ENCODE data around the gene SPTBN1. TPM values are rescaled to one million over a fixed set of nuclear protein-coding genes. Genes with fewer than 3 reads are reported as not detected.

Gene SPTBN1
- total and polyA plus RNA-seq, 2 experiments from 2014 or later: 58.1 to 204 TPM

DNA sequence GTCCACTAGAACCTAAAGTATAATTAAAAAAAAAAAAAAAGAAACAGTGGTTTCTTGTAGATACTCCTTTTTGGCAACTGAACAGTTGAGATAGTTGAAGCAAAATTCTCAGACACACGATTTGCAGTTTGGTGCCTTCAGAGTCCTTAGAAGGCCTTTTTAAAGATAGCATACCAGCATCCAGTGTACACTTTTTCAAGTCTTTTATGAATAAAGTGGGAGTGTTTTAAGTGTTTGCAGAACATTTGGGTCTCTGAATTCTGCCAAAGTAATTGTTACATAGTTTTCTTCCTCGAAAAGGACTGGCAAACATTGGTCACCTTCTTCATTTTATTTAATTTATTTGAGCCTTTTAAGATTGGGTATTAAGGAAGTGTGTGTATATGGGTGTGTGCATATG is 62.3 kb downstream of the SPTBN1 start:
- Mint-ChIP-seq H3K36me3 (ENCODE audit: low read depth) (no peaks in the 10 kb centered on the region), H3K4me1 (peaks cover 37% of the 10 kb centered on the region), H3K27ac (no peak overlapping the region), H3K4me3 (no peak overlapping the region), H3K27me3 (ENCODE audit: insufficient read depth, low read depth, poor library complexity) (no peaks in the 10 kb centered on the region), H3K9me3 (no peaks in the 10 kb centered on the region)
- Histone ChIP-seq H3K9me2 (ENCODE audit: insufficient read depth) (no peaks in the 10 kb centered on the region), H4K20me1 (replicated peaks; ENCODE audit: insufficient read depth) (no peaks in the 10 kb centered on the region), H3K4me3 (no peak overlapping the region), H3K4me2 (no peak overlapping the region; the same call in 1 of the 2 replicates), H2AFZ (no peak overlapping the region), H3K27ac (ENCODE audit: low read depth) (no peak overlapping the region), H3K27me3 (ENCODE audit: insufficient read depth) (no peaks in the 10 kb centered on the region), H3K36me3 (ENCODE audit: insufficient read depth) (no peaks in the 10 kb centered on the region), H3F3A (replicated peaks; ENCODE audit: low read depth) (no peaks in the 10 kb centered on the region), H3K4me1 (ENCODE audit: insufficient read depth) (peaks cover 26% of the 10 kb centered on the region), H3K79me2 (replicated peaks; ENCODE audit: insufficient read depth) (peaks cover 19% of the 10 kb centered on the region; the same call in 1 of the 2 replicates)
- TF ChIP-seq STAT1 (IDR thresholded peaks at IDR 0.05; ENCODE audit: unreplicated experiment): no peak
- no peak for TF ChIP-seq ZNF331 (CRISPR knock-in tag; IDR thresholded peaks at IDR 0.05; ENCODE audit: low read depth)
- no peak for TF ChIP-seq JUNB (IDR thresholded peaks at IDR 0.05; ENCODE audit: unreplicated experiment)
- TF ChIP-seq, protein P1, sequence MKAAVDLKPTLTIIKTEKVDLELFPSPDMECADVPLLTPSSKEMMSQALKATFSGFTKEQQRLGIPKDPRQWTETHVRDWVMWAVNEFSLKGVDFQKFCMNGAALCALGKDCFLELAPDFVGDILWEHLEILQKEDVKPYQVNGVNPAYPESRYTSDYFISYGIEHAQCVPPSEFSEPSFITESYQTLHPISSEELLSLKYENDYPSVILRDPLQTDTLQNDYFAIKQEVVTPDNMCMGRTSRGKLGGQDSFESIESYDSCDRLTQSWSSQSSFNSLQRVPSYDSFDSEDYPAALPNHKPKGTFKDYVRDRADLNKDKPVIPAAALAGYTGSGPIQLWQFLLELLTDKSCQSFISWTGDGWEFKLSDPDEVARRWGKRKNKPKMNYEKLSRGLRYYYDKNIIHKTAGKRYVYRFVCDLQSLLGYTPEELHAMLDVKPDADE (IDR thresholded peaks at IDR 0.05): no peak
- TF ChIP-seq EZH2 (IDR thresholded peaks at IDR 0.05; ENCODE audit: low read depth, unreplicated experiment): no peak
- TF ChIP-seq CTCF (conservative IDR thresholded peaks at IDR 0.05; ENCODE audit: low read depth in 2 of 2): no peak
- no peak for DNase-seq (ENCODE audit: low spot score)
- ATAC-seq: no peak

GRCh38 chr2:54519841-54520459 is 63.8 kb downstream of the SPTBN1 start:
- Histone ChIP-seq H4K20me1 (replicated peaks; ENCODE audit: insufficient read depth) (no peaks in the 10 kb centered on the region; the same call in 1 of the 2 replicates), H3F3A (replicated peaks; ENCODE audit: low read depth) (no peaks in the 10 kb centered on the region), H3K4me1 (ENCODE audit: insufficient read depth) (peaks cover 35% of the 10 kb centered on the region), H3K9me2 (ENCODE audit: insufficient read depth) (no peaks in the 10 kb centered on the region), H3K27ac (ENCODE audit: low read depth) (no peak overlapping the region), H3K36me3 (ENCODE audit: insufficient read depth) (no peaks in the 10 kb centered on the region), H3K79me2 (replicated peaks; ENCODE audit: insufficient read depth) (peaks cover 20% of the 10 kb centered on the region; the same call in 1 of the 2 replicates), H3K27me3 (ENCODE audit: insufficient read depth) (no peaks in the 10 kb centered on the region), H2AFZ (no peak overlapping the region), H3K4me2 (no peak overlapping the region), H3K4me3 (no peak overlapping the region)
- Mint-ChIP-seq H3K4me1 (peaks cover 46% of the 10 kb centered on the region), H3K27me3 (ENCODE audit: insufficient read depth, low read depth, poor library complexity) (no peaks in the 10 kb centered on the region), H3K4me3 (no peak overlapping the region), H3K9me3 (no peaks in the 10 kb centered on the region), H3K36me3 (ENCODE audit: low read depth) (no peaks in the 10 kb centered on the region), H3K27ac (no peak overlapping the region)
- ATAC-seq: peak; percentile 20
- no peak for DNase-seq (ENCODE audit: low spot score)
- TF ChIP-seq NANOG (IDR thresholded peaks at IDR 0.05; ENCODE audit: borderline replicate concordance) (no peak), JUNB (IDR thresholded peaks at IDR 0.05; ENCODE audit: unreplicated experiment) (no peak), ZNF114 (CRISPR knock-in tag; IDR thresholded peaks at IDR 0.05) (no peak)
- TF ChIP-seq, protein P2, sequence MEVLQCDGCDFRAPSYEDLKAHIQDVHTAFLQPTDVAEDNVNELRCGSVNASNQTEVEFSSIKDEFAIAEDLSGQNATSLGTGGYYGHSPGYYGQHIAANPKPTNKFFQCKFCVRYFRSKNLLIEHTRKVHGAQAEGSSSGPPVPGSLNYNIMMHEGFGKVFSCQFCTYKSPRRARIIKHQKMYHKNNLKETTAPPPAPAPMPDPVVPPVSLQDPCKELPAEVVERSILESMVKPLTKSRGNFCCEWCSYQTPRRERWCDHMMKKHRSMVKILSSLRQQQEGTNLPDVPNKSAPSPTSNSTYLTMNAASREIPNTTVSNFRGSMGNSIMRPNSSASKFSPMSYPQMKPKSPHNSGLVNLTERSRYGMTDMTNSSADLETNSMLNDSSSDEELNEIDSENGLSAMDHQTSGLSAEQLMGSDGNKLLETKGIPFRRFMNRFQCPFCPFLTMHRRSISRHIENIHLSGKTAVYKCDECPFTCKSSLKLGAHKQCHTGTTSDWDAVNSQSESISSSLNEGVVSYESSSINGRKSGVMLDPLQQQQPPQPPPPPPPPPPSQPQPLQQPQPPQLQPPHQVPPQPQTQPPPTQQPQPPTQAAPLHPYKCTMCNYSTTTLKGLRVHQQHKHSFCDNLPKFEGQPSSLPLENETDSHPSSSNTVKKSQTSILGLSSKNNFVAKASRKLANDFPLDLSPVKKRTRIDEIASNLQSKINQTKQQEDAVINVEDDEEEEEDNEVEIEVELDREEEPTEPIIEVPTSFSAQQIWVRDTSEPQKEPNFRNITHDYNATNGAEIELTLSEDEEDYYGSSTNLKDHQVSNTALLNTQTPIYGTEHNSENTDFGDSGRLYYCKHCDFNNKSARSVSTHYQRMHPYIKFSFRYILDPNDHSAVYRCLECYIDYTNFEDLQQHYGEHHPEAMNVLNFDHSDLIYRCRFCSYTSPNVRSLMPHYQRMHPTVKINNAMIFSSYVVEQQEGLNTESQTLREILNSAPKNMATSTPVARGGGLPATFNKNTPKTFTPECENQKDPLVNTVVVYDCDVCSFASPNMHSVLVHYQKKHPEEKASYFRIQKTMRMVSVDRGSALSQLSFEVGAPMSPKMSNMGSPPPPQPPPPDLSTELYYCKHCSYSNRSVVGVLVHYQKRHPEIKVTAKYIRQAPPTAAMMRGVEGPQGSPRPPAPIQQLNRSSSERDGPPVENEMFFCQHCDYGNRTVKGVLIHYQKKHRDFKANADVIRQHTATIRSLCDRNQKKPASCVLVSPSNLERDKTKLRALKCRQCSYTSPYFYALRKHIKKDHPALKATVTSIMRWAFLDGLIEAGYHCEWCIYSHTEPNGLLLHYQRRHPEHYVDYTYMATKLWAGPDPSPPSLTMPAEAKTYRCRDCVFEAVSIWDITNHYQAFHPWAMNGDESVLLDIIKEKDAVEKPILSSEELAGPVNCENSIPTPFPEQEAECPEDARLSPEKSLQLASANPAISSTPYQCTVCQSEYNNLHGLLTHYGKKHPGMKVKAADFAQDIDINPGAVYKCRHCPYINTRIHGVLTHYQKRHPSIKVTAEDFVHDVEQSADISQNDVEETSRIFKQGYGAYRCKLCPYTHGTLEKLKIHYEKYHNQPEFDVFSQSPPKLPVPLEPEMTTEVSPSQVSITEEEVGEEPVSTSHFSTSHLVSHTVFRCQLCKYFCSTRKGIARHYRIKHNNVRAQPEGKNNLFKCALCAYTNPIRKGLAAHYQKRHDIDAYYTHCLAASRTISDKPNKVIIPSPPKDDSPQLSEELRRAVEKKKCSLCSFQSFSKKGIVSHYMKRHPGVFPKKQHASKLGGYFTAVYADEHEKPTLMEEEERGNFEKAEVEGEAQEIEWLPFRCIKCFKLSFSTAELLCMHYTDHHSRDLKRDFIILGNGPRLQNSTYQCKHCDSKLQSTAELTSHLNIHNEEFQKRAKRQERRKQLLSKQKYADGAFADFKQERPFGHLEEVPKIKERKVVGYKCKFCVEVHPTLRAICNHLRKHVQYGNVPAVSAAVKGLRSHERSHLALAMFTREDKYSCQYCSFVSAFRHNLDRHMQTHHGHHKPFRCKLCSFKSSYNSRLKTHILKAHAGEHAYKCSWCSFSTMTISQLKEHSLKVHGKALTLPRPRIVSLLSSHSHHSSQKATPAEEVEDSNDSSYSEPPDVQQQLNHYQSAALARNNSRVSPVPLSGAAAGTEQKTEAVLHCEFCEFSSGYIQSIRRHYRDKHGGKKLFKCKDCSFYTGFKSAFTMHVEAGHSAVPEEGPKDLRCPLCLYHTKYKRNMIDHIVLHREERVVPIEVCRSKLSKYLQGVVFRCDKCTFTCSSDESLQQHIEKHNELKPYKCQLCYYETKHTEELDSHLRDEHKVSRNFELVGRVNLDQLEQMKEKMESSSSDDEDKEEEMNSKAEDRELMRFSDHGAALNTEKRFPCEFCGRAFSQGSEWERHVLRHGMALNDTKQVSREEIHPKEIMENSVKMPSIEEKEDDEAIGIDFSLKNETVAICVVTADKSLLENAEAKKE (CRISPR knock-in tag; IDR thresholded peaks at IDR 0.05): no peak

All from GM23338 (cell line).